Endothelial cell of umbilical vein (primary cell): Measurements from ENCODE around the gene CUL9. TPM values are rescaled to one million over a fixed set of nuclear protein-coding genes. Genes with fewer than 3 reads are reported as not detected.
A peak's percentile ranks its signal among the peaks of the same experiment; 100 is the strongest.

Source experiments
- BruUV-seq: library from RNA; stranded (reverse); fragments of 400-500 nt; replicated peaks from 2 replicates; lab custom pipeline; 2021; lab: Mats Ljungman, UMichigan
- CTCF ChIA-PET: fragments of 300-600, 350-600 bp; sonication (Branson Sonifier 250); formaldehyde crosslinking; loops from one replicate; lab custom pipeline; 2021; ENCODE audit warnings: antibody characterized with exemption, inconsistent platforms; lab: Charles Lee
- POLR2A ChIA-PET: fragments of 300-600, 350-600 bp; sonication (Branson Sonifier 250); formaldehyde crosslinking; loops from one replicate; lab custom pipeline; 2021; ENCODE audit warnings: antibody characterized with exemption, inconsistent platforms; lab: Charles Lee
- DNase-seq: peaks from one replicate; pipeline ENCODE4 v3.0.0-alpha.2; 2011; ENCODE audit warnings: low read depth, low spot score
- FAIRE-seq: peaks from 2 replicates; lab custom pipeline; 2011; peaks lifted over from hg19 to GRCh38; lab: Jason Lieb, UNC
- H2AFZ ChIP-seq: 2 replicates; pipeline ENCODE4 v1.6.0; 2012; ENCODE audit warnings: low read depth, low read length, control low read depth, inconsistent platforms
- H3K27ac ChIP-seq: 2 replicates; pipeline ENCODE4 v1.5.1; 2011; ENCODE audit warnings: low read depth, mild to moderate bottlenecking, control low read depth, low read length, moderate library complexity; ENCODE audit not compliant: insufficient read depth
- H3K27me3 ChIP-seq, 2 experiments: 2 replicates each; pipeline versions ENCODE4 v1.6.0 to v1.6.1; 2011; ENCODE audit warnings: low read length in 2 of 2, mixed read lengths in 1 of 2; ENCODE audit not compliant: control insufficient read depth in 2 of 2, insufficient read depth in 2 of 2
- H3K36me3 ChIP-seq, 2 experiments: 2 replicates in 1 of 2; 3 replicates in 1 of 2; pipeline ENCODE4 v1.5.1; 2011; ENCODE audit warnings: low read length in 2 of 2, mild to moderate bottlenecking in 1 of 2, moderate library complexity in 1 of 2; ENCODE audit not compliant: control insufficient read depth in 2 of 2, insufficient read depth in 2 of 2; ENCODE audit errors: extremely low read depth in 1 of 2
- H3K4me1 ChIP-seq: 3 replicates; pipeline ENCODE4 v1.5.1; 2011; ENCODE audit warnings: mild to moderate bottlenecking, low read length; ENCODE audit not compliant: control insufficient read depth, insufficient read depth; ENCODE audit errors: extremely low read depth
- H3K4me2 ChIP-seq: 2 replicates; pipeline ENCODE4 v1.6.1; 2011; ENCODE audit warnings: low read length, control low read depth, mixed read lengths; ENCODE audit not compliant: insufficient read depth
- H3K4me3 ChIP-seq, 3 experiments: fragments of 200-600 bp in 1 of 3; sonication (generic), shearing (Covaris generic) in 1 of 3; replicated peaks in 1 of 3; 2 replicates each; pipeline ENCODE4 v1.5.1; 2011 to 2016; ENCODE audit warnings: control low read depth in 3 of 3, low read length in 3 of 3, mild to moderate bottlenecking in 2 of 3, inconsistent platforms in 1 of 3, low read depth in 1 of 3, moderate library complexity in 1 of 3; ENCODE audit not compliant: insufficient read depth in 1 of 3
- H3K79me2 ChIP-seq: 2 replicates; pipeline ENCODE4 v1.6.0; 2012; ENCODE audit warnings: low read length, inconsistent platforms; ENCODE audit not compliant: control insufficient read depth, insufficient read depth
- H3K9ac ChIP-seq: replicated peaks from 2 replicates; pipeline ENCODE3; 2011; ENCODE audit warnings: low read length, control low read depth; ENCODE audit not compliant: insufficient read depth; ENCODE audit errors: extremely low read depth
- H3K9me1 ChIP-seq: replicated peaks from 3 replicates; pipeline ENCODE4 v1.6.0; 2011; ENCODE audit warnings: mild to moderate bottlenecking, low read length; ENCODE audit not compliant: control insufficient read depth, insufficient read depth; ENCODE audit errors: extremely low read depth
- H3K9me3 ChIP-seq: replicated peaks from 2 replicates; pipeline ENCODE4 v1.5.1; 2012; ENCODE audit warnings: low read length, inconsistent platforms; ENCODE audit not compliant: control insufficient read depth, insufficient read depth
- H4K20me1 ChIP-seq: replicated peaks from 2 replicates; pipeline ENCODE3; 2011; ENCODE audit warnings: mild to moderate bottlenecking, low read length; ENCODE audit not compliant: control insufficient read depth, insufficient read depth; ENCODE audit errors: extremely low read depth
- EZH2 ChIP-seq: IDR thresholded peaks from 2 replicates; pipeline ENCODE4 v1.6.1; 2012; ENCODE audit warnings: borderline replicate concordance, low read depth, mild to moderate bottlenecking, moderate library complexity, low read length, inconsistent platforms; ENCODE audit not compliant: severe bottlenecking
- FOS ChIP-seq: IDR thresholded peaks from 2 replicates; pipeline ENCODE4 v1.6.1; 2011; ENCODE audit warnings: mild to moderate bottlenecking, low read length, moderate library complexity, borderline replicate concordance; ENCODE audit not compliant: insufficient read depth
- JUN ChIP-seq: IDR thresholded peaks from 2 replicates; pipeline ENCODE4 v1.6.1; 2011; ENCODE audit warnings: borderline replicate concordance, low read depth; ENCODE audit not compliant: insufficient read length, insufficient read depth
- MYC ChIP-seq: IDR thresholded peaks from one replicate; pipeline ENCODE4 v1.6.1; 2011; ENCODE audit warnings: mild to moderate bottlenecking, low read depth, low read length
- POLR2AphosphoS5 ChIP-seq: IDR thresholded peaks from 2 replicates; pipeline ENCODE4 v1.6.1; 2012; ENCODE audit warnings: low read depth, mild to moderate bottlenecking, control low read depth, low read length, moderate library complexity; ENCODE audit not compliant: insufficient read depth
- dilution Hi-C: fragments of 300-500 bp; cut with MboI; formaldehyde crosslinking; loops from one replicate; pipeline ENCODE4 v1.15.0; 2019; ENCODE audit warnings: low sequenced_read_pairs; ENCODE audit not compliant: extremely low pct_ligation_motif_present
- intact Hi-C: fragments of 100-400 bp; cut with micrococcal nuclease; formaldehyde crosslinking; loops from one replicate; pipeline ENCODE4 v1.10.0; 2022
- polyA plus RNA-seq, 4 experiments: library from polyadenylated mRNA; depleted of rRNA in 3 of 4; stranded (reverse) in 3 of 4; unstranded in 1 of 4; fragments of >200 nt; gene quantifications; 2 replicates each; pipeline versions ENCODE4 v1.2.1 to v1.2.3, GENCODE V29; 2011 to 2012; ENCODE audit warnings: missing spikeins in 1 of 4
- total RNA-seq: library from RNA; stranded (reverse); gene quantifications from 2 replicates; pipeline ENCODE4 v1.2.3, GENCODE V29; 2021
- TF ChIP-seq, protein P1 (sequence below): IDR thresholded peaks from 2 replicates; pipeline ENCODE4 v1.6.1; 2011; ENCODE audit not compliant: insufficient read depth, insufficient read length
- TF ChIP-seq, protein P2 (sequence below), 2 donors: IDR thresholded peaks; 1 replicate in 1 of 2; 2 replicates in 1 of 2; pipeline ENCODE4 v1.5.1; 2011; ENCODE audit warnings: low read length in 2 of 2, mild to moderate bottlenecking in 2 of 2, moderate library complexity in 2 of 2, control low read depth in 1 of 2, inconsistent platforms in 1 of 2, low read depth in 1 of 2; ENCODE audit not compliant: insufficient read depth in 1 of 2; ENCODE audit errors: extremely low read depth in 1 of 2

The CUL9 gene
- total and polyA plus RNA-seq, 2 donors (not counting 3 experiments of a cell fraction or from before 2014, with no cell fraction given), result 38.7 to 46.0 TPM

DNA sequence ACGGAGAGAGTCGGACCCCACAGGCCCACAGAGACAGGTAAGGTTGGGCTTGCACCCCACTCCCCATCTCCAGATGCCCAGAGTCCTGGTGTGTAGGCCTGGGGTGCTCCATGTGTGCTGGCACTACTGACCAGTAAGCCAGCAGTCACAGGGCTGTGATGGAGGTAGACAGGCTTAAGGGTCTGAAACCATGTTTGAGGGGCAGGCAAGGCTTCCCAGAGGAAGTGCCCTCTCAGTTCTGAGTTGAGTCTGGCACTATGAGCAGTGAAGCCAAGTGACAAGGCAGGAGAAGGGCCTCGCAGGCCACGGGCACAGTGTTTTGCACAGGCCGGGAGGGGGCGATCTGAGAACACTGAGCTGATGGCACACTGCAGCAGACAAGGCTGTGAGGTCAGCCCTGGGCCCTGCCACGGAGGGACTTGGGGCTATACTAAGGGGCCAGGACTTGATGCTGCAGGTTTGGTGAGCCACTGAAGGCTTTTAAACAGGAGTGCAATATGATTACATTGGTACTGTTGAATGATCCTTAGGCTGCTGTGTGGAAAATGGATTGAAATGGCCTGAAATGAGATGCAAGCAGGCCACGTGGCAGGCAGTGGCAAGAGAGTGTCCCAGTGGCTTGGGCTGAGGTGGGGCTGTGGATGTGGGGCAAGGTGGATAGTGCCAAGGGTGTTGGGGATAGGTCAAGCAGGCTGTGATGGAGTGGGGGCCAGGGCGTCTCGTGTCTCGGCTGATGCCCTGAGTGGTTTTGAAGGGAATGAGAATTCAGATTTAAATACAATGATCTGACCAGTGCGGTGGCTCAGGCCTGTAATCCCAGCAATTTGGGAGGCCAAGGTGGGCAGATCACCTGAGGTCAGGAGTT lies 81.5 kb downstream of the CUL9 start:
- TF ChIP-seq POLR2AphosphoS5, result no peak
- no peak for TF ChIP-seq MYC
- TF ChIP-seq, protein P1, sequence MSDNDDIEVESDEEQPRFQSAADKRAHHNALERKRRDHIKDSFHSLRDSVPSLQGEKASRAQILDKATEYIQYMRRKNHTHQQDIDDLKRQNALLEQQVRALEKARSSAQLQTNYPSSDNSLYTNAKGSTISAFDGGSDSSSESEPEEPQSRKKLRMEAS, result no peak
- TF ChIP-seq FOS, result no peak
- TF ChIP-seq JUN, result no peak
- no peak for TF ChIP-seq EZH2
- TF ChIP-seq, protein P2, sequence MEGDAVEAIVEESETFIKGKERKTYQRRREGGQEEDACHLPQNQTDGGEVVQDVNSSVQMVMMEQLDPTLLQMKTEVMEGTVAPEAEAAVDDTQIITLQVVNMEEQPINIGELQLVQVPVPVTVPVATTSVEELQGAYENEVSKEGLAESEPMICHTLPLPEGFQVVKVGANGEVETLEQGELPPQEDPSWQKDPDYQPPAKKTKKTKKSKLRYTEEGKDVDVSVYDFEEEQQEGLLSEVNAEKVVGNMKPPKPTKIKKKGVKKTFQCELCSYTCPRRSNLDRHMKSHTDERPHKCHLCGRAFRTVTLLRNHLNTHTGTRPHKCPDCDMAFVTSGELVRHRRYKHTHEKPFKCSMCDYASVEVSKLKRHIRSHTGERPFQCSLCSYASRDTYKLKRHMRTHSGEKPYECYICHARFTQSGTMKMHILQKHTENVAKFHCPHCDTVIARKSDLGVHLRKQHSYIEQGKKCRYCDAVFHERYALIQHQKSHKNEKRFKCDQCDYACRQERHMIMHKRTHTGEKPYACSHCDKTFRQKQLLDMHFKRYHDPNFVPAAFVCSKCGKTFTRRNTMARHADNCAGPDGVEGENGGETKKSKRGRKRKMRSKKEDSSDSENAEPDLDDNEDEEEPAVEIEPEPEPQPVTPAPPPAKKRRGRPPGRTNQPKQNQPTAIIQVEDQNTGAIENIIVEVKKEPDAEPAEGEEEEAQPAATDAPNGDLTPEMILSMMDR (IDR thresholded peaks at IDR 0.05; ENCODE audit: extremely low read depth in 1 of 2, insufficient read depth in 1 of 2, low read depth in 1 of 2, low read length in 2 of 2), result peak; percentile 58 to 76
- H3K79me2 ChIP-seq, result no peaks in the 10 kb centered on the region
- H2AFZ ChIP-seq, result no peak overlapping the region
- H3K36me3 ChIP-seq, result no peaks in the 10 kb centered on the region
- no peaks in the 10 kb centered on the region for H3K9me1 ChIP-seq
- intact Hi-C loops, result loop anchor here (1.0 kb wide), 3 partner anchors 71 to 243 kb away; no protein-coding TSS in a partner anchor
- FAIRE-seq (peak; percentile 71), DNase-seq (peak; percentile 48)
- H3K9ac ChIP-seq, result no peak overlapping the region
- no peaks in the 10 kb centered on the region for H4K20me1 ChIP-seq
- no TSS peak for BruUV-seq
- no peaks in the 10 kb centered on the region for H3K4me1 ChIP-seq
- no peak overlapping the region for H3K4me2 ChIP-seq
- no peak overlapping the region for H3K27ac ChIP-seq
- no peak overlapping the region for H3K4me3 ChIP-seq
- POLR2A ChIA-PET, result no interaction called here
- H3K27me3 ChIP-seq, result peaks cover 4 to 6% of the 10 kb centered on the region in 2 experiments
- no peaks in the 10 kb centered on the region for H3K9me3 ChIP-seq
- dilution Hi-C loops, result no loop called here
- CTCF ChIA-PET, result interaction anchor here (0.6 to 4.0 kb wide), 29 partner anchors 9 to 409 kb away, joined by 3 to 49 read pairs (median 4); partner anchors contain the start of genes ABCC10, DLK2, DNPH1 and LRRC73
